ENCODE results near the gene TCEAL4. TPM values are rescaled to one million over a fixed set of nuclear protein-coding genes. Genes with fewer than 3 reads are reported as not detected.

Gene TCEAL4
- 29.8 and 40.8 TPM in 2 replicates for total RNA-seq (2014; rRNA removed)
- Bru-seq, nascent RNA: percentile 96 among the genes with signal in this experiment
- percentile 94 among the genes with signal in this experiment for BruChase-seq, experiment 1, labeled RNA remaining after a 6-hour chase
- percentile 89 among the genes with signal in this experiment for BruChase-seq, experiment 2, labeled RNA remaining after a 2-hour chase
- long read RNA-seq, transcript TCEAL4-204 (2 exons, 891 nt): minor isoform, 5 of 143 reads
- long read RNA-seq, transcript TCEAL4-212 (3 exons, 1,008 nt): minor isoform, 8 of 143 reads
- long read RNA-seq, transcript TCEAL4-209 (3 exons, 1,571 nt): minor isoform, 7 of 143 reads
- long read RNA-seq, transcript TCEAL4-208 (3 exons, 1,273 nt): major isoform, 85 of 143 reads
- long read RNA-seq, partial matches to known transcripts: 31 of 143 reads
- long read RNA-seq, other reads (novel, unspliced or antisense): 2 of 143 reads

- POLR2A ChIA-PET (ENCODE audit: unreplicated experiment): no interaction called here
- peaks cover 27% of the 10 kb centered on the region for H3K79me2 ChIP-seq (ENCODE audit: low read length)
- H3K9me3 ChIP-seq (ENCODE audit: low read length): no peaks in the 10 kb centered on the region
- DNase-seq (peak; percentile 31), ATAC-seq (peak; percentile 80)
- H3F3A ChIP-seq (ENCODE audit: low read length, unreplicated experiment): no peaks in the 10 kb centered on the region
- H3K4me3 ChIP-seq (ENCODE audit: low read length): peak within 1 kb of the TSS; percentile 98
- no peaks in the 10 kb centered on the region for H4K20me1 ChIP-seq (ENCODE audit: low read length)
- H3K9me2 ChIP-seq (replicated peaks; ENCODE audit: low read length): no peaks in the 10 kb centered on the region
- H3K27me3 ChIP-seq (ENCODE audit: low read length): no peaks in the 10 kb centered on the region
- peak within 1 kb of the TSS; percentile 96 for H2AFZ ChIP-seq (ENCODE audit: low read length)
- H3K36me3 ChIP-seq (ENCODE audit: low read depth, low read length): no peaks in the 10 kb centered on the region
- H3K4me1 ChIP-seq (ENCODE audit: insufficient read depth, low read length): peaks cover 6% of the 10 kb centered on the region; the same call in 1 of the 2 replicates
- CTCF ChIA-PET: no interaction called here
- H3K27ac ChIP-seq (ENCODE audit: low read length): peak within 1 kb of the TSS; percentile 53
- peak within 1 kb of the TSS; percentile 90 for H3K4me2 ChIP-seq (ENCODE audit: low read length)
- intact Hi-C loops (cut with micrococcal nuclease): loop anchor here (5.0 kb wide), 2 partner anchors 42 to 53 kb away; partner anchors contain the start of gene TCEAL1
- TF ChIP-seq EZH2phosphoT487 (IDR thresholded peaks at IDR 0.05; ENCODE audit: borderline replicate concordance, low read length) (no peak), CTCF (conservative IDR thresholded peaks at IDR 0.05; ENCODE audit: low read depth, low read length) (no peak), EZH2 (IDR thresholded peaks at IDR 0.05; ENCODE audit: low read length, unreplicated experiment) (no peak)
- peak within 1 kb of the TSS; percentile 92 for H3K9ac ChIP-seq (ENCODE audit: low read length)
- TSS peak; percentile 40 for BruUV-seq (replicated peaks)
These were observed at the start of gene TCEAL4 for GRCh38 chrX:103585411-103586313. Gene TCEAL4, plus strand, starts transcription at chrX:103585515. Its CDS starts 1,161 bp downstream, at chrX:103586676.

GRCh38 chrX:103536071-103536470 lies 49.2 kb upstream of the TCEAL4 start:
- Histone ChIP-seq H4K20me1 (ENCODE audit: low read length) (no peaks in the 10 kb centered on the region), H3K4me3 (ENCODE audit: low read length) (no peak overlapping the region), H3K27me3 (ENCODE audit: low read length) (no peaks in the 10 kb centered on the region), H3K9me3 (ENCODE audit: low read length) (no peaks in the 10 kb centered on the region), H3K27ac (ENCODE audit: low read length) (no peak overlapping the region), H3K79me2 (ENCODE audit: low read length) (no peaks in the 10 kb centered on the region), H3K9ac (ENCODE audit: low read length) (no peak overlapping the region), H2AFZ (ENCODE audit: low read length) (no peak overlapping the region), H3F3A (ENCODE audit: low read length, unreplicated experiment) (no peaks in the 10 kb centered on the region), H3K4me1 (ENCODE audit: insufficient read depth, low read length) (peaks cover 23% of the 10 kb centered on the region), H3K4me2 (ENCODE audit: low read length) (no peak overlapping the region), H3K9me2 (replicated peaks; ENCODE audit: low read length) (no peaks in the 10 kb centered on the region), H3K36me3 (ENCODE audit: low read depth, low read length) (no peaks in the 10 kb centered on the region)
- no peak for TF ChIP-seq CTCF (conservative IDR thresholded peaks at IDR 0.05; ENCODE audit: low read depth, low read length)
- TF ChIP-seq EZH2 (IDR thresholded peaks at IDR 0.05; ENCODE audit: low read length, unreplicated experiment): no peak
- TF ChIP-seq EZH2phosphoT487 (IDR thresholded peaks at IDR 0.05; ENCODE audit: borderline replicate concordance, low read length): no peak
- no peak for ATAC-seq
- no peak for DNase-seq
- CTCF ChIA-PET: interaction anchor here (0.5 kb wide), 1 partner anchor 77 kb away, joined by 3 read pairs; no protein-coding TSS in a partner anchor
- POLR2A ChIA-PET (ENCODE audit: unreplicated experiment): no interaction called here
- intact Hi-C loops (cut with micrococcal nuclease): no loop called here
- no TSS peak for BruUV-seq (replicated peaks)

Data from PC-3 (cell line).